ENCODE measurements around the gene IGSF6.

The IGSF6 gene

GRCh38 chr16:21625026-21625425 is 27.4 kb downstream of the IGSF6 start:
- Histone ChIP-seq H3K27ac (ENCODE audit: low read length) (no peak overlapping the region), H3K4me3 (ENCODE audit: low read length) (no peak overlapping the region), H3K27me3 (ENCODE audit: insufficient read depth, low read length) (no peaks in the 10 kb centered on the region), H3K9ac (ENCODE audit: low read depth, low read length) (no peak overlapping the region), H3K4me1 (ENCODE audit: insufficient read depth, low read length) (no peaks in the 10 kb centered on the region), H3K36me3 (ENCODE audit: insufficient read depth, low read depth, low read length) (peaks cover 56% of the 10 kb centered on the region), H3K9me3 (ENCODE audit: insufficient read depth, low read depth, low read length) (no peaks in the 10 kb centered on the region)

GRCh38 chr16:21622545-21622944 is 29.9 kb downstream of the IGSF6 start:
- Histone ChIP-seq H3K4me1 (ENCODE audit: insufficient read depth, low read length) (no peaks in the 10 kb centered on the region), H3K4me3 (ENCODE audit: low read length) (no peak overlapping the region), H3K27me3 (ENCODE audit: insufficient read depth, low read length) (no peaks in the 10 kb centered on the region), H3K9ac (ENCODE audit: low read depth, low read length) (no peak overlapping the region), H3K36me3 (ENCODE audit: insufficient read depth, low read depth, low read length) (peaks cover 43% of the 10 kb centered on the region), H3K9me3 (ENCODE audit: insufficient read depth, low read depth, low read length) (no peaks in the 10 kb centered on the region), H3K27ac (ENCODE audit: low read length) (no peak overlapping the region)

- no peaks in the 10 kb centered on the region for H3K27me3 ChIP-seq (ENCODE audit: insufficient read depth, low read length)
- no peak overlapping the region for H3K27ac ChIP-seq (ENCODE audit: low read length)
- H3K36me3 ChIP-seq (ENCODE audit: insufficient read depth, low read depth, low read length), result peaks cover 33% of the 10 kb centered on the region
- H3K4me3 ChIP-seq (ENCODE audit: low read length), result no peak overlapping the region
- H3K9ac ChIP-seq (ENCODE audit: low read depth, low read length), result no peak overlapping the region
- H3K9me3 ChIP-seq (ENCODE audit: insufficient read depth, low read depth, low read length), result no peaks in the 10 kb centered on the region
- H3K4me1 ChIP-seq (ENCODE audit: insufficient read depth, low read length), result no peaks in the 10 kb centered on the region
These were observed 31.8 kb downstream of the IGSF6 start for GRCh38 chr16:21620592-21620991.

GRCh38 chr16:21619765-21620425 is 32.5 kb downstream of the IGSF6 start:
- Histone ChIP-seq H3K9ac (ENCODE audit: low read depth, low read length) (no peak overlapping the region), H3K27ac (ENCODE audit: low read length) (no peak overlapping the region), H3K4me1 (ENCODE audit: insufficient read depth, low read length) (no peaks in the 10 kb centered on the region), H3K36me3 (ENCODE audit: insufficient read depth, low read depth, low read length) (peaks cover 26% of the 10 kb centered on the region), H3K27me3 (ENCODE audit: insufficient read depth, low read length) (no peaks in the 10 kb centered on the region), H3K4me3 (ENCODE audit: low read length) (no peak overlapping the region), H3K9me3 (ENCODE audit: insufficient read depth, low read depth, low read length) (no peaks in the 10 kb centered on the region)

GRCh38 chr16:21618281-21618680 is 34.1 kb downstream of the IGSF6 start:
- H3K9me3 ChIP-seq (ENCODE audit: insufficient read depth, low read depth, low read length), result no peaks in the 10 kb centered on the region
- H3K4me1 ChIP-seq (ENCODE audit: insufficient read depth, low read length), result no peaks in the 10 kb centered on the region
- H3K4me3 ChIP-seq (ENCODE audit: low read length), result no peak overlapping the region
- H3K27ac ChIP-seq (ENCODE audit: low read length), result no peak overlapping the region
- no peaks in the 10 kb centered on the region for H3K27me3 ChIP-seq (ENCODE audit: insufficient read depth, low read length)
- H3K36me3 ChIP-seq (ENCODE audit: insufficient read depth, low read depth, low read length), result peaks cover 28% of the 10 kb centered on the region
- H3K9ac ChIP-seq (ENCODE audit: low read depth, low read length), result no peak overlapping the region

- H3K9ac ChIP-seq (ENCODE audit: low read depth, low read length), result no peak overlapping the region
- H3K36me3 ChIP-seq (ENCODE audit: insufficient read depth, low read depth, low read length), result peaks cover 26% of the 10 kb centered on the region
- no peaks in the 10 kb centered on the region; the same call in 1 of the 2 replicates for H3K4me1 ChIP-seq (ENCODE audit: insufficient read depth, low read length)
- H3K27ac ChIP-seq (ENCODE audit: low read length), result no peak overlapping the region
- H3K4me3 ChIP-seq (ENCODE audit: low read length), result no peak overlapping the region
- H3K27me3 ChIP-seq (ENCODE audit: insufficient read depth, low read length), result no peaks in the 10 kb centered on the region
- H3K9me3 ChIP-seq (ENCODE audit: insufficient read depth, low read depth, low read length), result no peaks in the 10 kb centered on the region
These were observed 34.8 kb downstream of the IGSF6 start for GRCh38 chr16:21617607-21618006.

- no peaks in the 10 kb centered on the region for H3K9me3 ChIP-seq (ENCODE audit: insufficient read depth, low read depth, low read length)
- H3K4me3 ChIP-seq (ENCODE audit: low read length), result no peak overlapping the region
- peaks cover 22% of the 10 kb centered on the region; the same call in 1 of the 2 replicates for H3K4me1 ChIP-seq (ENCODE audit: insufficient read depth, low read length)
- no peak overlapping the region for H3K9ac ChIP-seq (ENCODE audit: low read depth, low read length)
- peaks cover 18% of the 10 kb centered on the region for H3K36me3 ChIP-seq (ENCODE audit: insufficient read depth, low read depth, low read length)
- H3K27ac ChIP-seq (ENCODE audit: low read length), result no peak overlapping the region
- no peaks in the 10 kb centered on the region for H3K27me3 ChIP-seq (ENCODE audit: insufficient read depth, low read length)
These were observed 37.5 kb downstream of the IGSF6 start for GRCh38 chr16:21614896-21615295.

GRCh38 chr16:21613781-21614180 is 38.6 kb downstream of the IGSF6 start:
- H3K4me3 ChIP-seq (ENCODE audit: low read length), result no peak overlapping the region
- no peak overlapping the region for H3K9ac ChIP-seq (ENCODE audit: low read depth, low read length)
- H3K36me3 ChIP-seq (ENCODE audit: insufficient read depth, low read depth, low read length), result peaks cover 13% of the 10 kb centered on the region
- H3K27me3 ChIP-seq (ENCODE audit: insufficient read depth, low read length), result no peaks in the 10 kb centered on the region
- H3K27ac ChIP-seq (ENCODE audit: low read length), result no peak overlapping the region
- H3K4me1 ChIP-seq (ENCODE audit: insufficient read depth, low read length), result peaks cover 33% of the 10 kb centered on the region; the same call in 1 of the 2 replicates
- H3K9me3 ChIP-seq (ENCODE audit: insufficient read depth, low read depth, low read length), result no peaks in the 10 kb centered on the region

- Histone ChIP-seq H3K9me3 (ENCODE audit: insufficient read depth, low read depth, low read length) (no peaks in the 10 kb centered on the region), H3K4me3 (ENCODE audit: low read length) (no peak overlapping the region), H3K9ac (ENCODE audit: low read depth, low read length) (no peak overlapping the region), H3K27me3 (ENCODE audit: insufficient read depth, low read length) (no peaks in the 10 kb centered on the region), H3K27ac (ENCODE audit: low read length) (no peak overlapping the region), H3K36me3 (ENCODE audit: insufficient read depth, low read depth, low read length) (peaks cover 13% of the 10 kb centered on the region), H3K4me1 (ENCODE audit: insufficient read depth, low read length) (peaks cover 37% of the 10 kb centered on the region)
These were observed 39.0 kb downstream of the IGSF6 start for GRCh38 chr16:21613361-21613760.

- Histone ChIP-seq H3K27ac (ENCODE audit: low read length) (no peak overlapping the region), H3K36me3 (ENCODE audit: insufficient read depth, low read depth, low read length) (peaks cover 13% of the 10 kb centered on the region), H3K9me3 (ENCODE audit: insufficient read depth, low read depth, low read length) (no peaks in the 10 kb centered on the region), H3K4me3 (ENCODE audit: low read length) (no peak overlapping the region), H3K4me1 (ENCODE audit: insufficient read depth, low read length) (peaks cover 40% of the 10 kb centered on the region), H3K27me3 (ENCODE audit: insufficient read depth, low read length) (no peaks in the 10 kb centered on the region), H3K9ac (ENCODE audit: low read depth, low read length) (no peak overlapping the region)
These were observed 40.6 kb downstream of the IGSF6 start for GRCh38 chr16:21611556-21612384.

GRCh38 chr16:21611198-21611555 is 41.2 kb downstream of the IGSF6 start:
- no peak overlapping the region for H3K9ac ChIP-seq (ENCODE audit: low read depth, low read length)
- no peak overlapping the region for H3K27ac ChIP-seq (ENCODE audit: low read length)
- H3K4me3 ChIP-seq (ENCODE audit: low read length), result no peak overlapping the region
- H3K4me1 ChIP-seq (ENCODE audit: insufficient read depth, low read length), result peaks cover 40% of the 10 kb centered on the region
- H3K36me3 ChIP-seq (ENCODE audit: insufficient read depth, low read depth, low read length), result peaks cover 13% of the 10 kb centered on the region
- no peaks in the 10 kb centered on the region for H3K9me3 ChIP-seq (ENCODE audit: insufficient read depth, low read depth, low read length)
- H3K27me3 ChIP-seq (ENCODE audit: insufficient read depth, low read length), result no peaks in the 10 kb centered on the region

- Histone ChIP-seq H3K4me3 (ENCODE audit: low read length) (no peak overlapping the region), H3K9ac (ENCODE audit: low read depth, low read length) (no peak overlapping the region), H3K27me3 (ENCODE audit: insufficient read depth, low read length) (no peaks in the 10 kb centered on the region), H3K36me3 (ENCODE audit: insufficient read depth, low read depth, low read length) (peaks cover 9% of the 10 kb centered on the region), H3K9me3 (ENCODE audit: insufficient read depth, low read depth, low read length) (no peaks in the 10 kb centered on the region), H3K4me1 (ENCODE audit: insufficient read depth, low read length) (peaks cover 40% of the 10 kb centered on the region), H3K27ac (ENCODE audit: low read length) (no peak overlapping the region)
These were observed 41.6 kb downstream of the IGSF6 start for GRCh38 chr16:21610766-21611165.
